BLaER1 treated with 17β-estradiol and CSF1 and Interleukin-3, amounts not matched to agents 10 nM and 100 nM (cell line): Measurements from ENCODE around the gene ZFYVE28.
A peak's percentile ranks its signal among the peaks of the same experiment; 100 is the strongest.

ENCODE experiments used
- H3K27ac ChIP-seq, 11 experiments: shearing (Covaris generic); formaldehyde crosslinking; 2 replicates each; pipeline ENCODE4 v1.8.1; 2022
- H3K27me3 ChIP-seq, 11 experiments: shearing (Covaris generic); formaldehyde crosslinking; 2 replicates each; pipeline ENCODE4 v1.8.1; 2022
- H3K36me3 ChIP-seq, 11 experiments: shearing (Covaris generic); formaldehyde crosslinking; 2 replicates each; pipeline ENCODE4 v1.8.1; 2022
- H3K4me1 ChIP-seq, 10 experiments: shearing (Covaris generic); formaldehyde crosslinking; 2 replicates each; pipeline ENCODE4 v1.8.1; 2022
- H3K4me2 ChIP-seq, 11 experiments: shearing (Covaris generic); formaldehyde crosslinking; 2 replicates each; pipeline ENCODE4 v1.8.1; 2022
- H3K4me3 ChIP-seq, 10 experiments: shearing (Covaris generic); formaldehyde crosslinking; 2 replicates each; pipeline ENCODE4 v1.8.1; 2022
- H3K9ac ChIP-seq, 11 experiments: shearing (Covaris generic); formaldehyde crosslinking; 2 replicates each; pipeline ENCODE4 v1.8.1; 2022
- H3K9me3 ChIP-seq, 11 experiments: shearing (Covaris generic); formaldehyde crosslinking; replicated peaks in 1 of 11; 2 replicates each; pipeline ENCODE4 v1.8.1; 2022
- H4K20me1 ChIP-seq, 11 experiments: shearing (Covaris generic); formaldehyde crosslinking; 2 replicates each; pipeline ENCODE4 v1.8.1; 2022
- Cebpa-rat ChIP-seq, 11 experiments: shearing (Covaris generic); IDR thresholded peaks; 2 replicates each; pipeline ENCODE4 v1.8.1; 2022

Gene ZFYVE28

DNA sequence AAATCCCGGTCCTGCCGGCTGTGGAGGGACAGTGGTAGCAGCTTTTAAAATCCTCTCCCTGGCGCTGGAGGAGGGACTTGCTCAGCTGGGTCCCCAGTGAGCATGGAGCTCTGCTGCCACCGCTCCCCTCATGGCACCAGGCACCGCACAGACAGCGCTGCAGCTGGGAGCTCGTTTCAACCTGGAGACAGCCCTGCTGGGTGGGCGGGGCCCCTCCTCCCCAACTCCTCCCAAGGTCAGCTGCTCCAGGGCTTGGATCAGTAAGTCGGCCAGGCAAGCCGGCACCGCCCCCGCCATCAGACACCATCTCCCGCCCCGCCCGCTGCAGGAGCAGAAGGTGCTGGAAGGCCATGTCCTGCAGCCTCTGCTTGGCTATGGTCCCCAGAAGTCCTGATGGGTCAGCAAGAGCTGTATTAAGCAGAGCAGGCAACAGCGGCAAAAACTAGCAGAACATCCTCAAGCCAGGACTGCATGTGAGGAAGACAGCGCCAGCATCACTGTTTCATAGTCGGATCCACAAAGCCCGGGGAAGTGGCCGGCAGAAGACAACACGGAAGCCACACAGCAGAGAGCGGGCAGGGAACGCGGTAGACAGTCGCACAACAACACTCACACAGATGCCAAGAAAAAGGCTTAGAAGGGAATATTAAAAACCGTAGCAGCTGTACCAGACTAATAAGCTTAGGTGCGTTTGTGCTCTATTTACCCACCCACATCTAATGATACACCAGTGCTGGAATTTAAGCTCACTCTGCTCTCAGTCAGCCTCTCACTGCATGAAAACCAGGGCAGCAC, 16.2 kb downstream of the ZFYVE28 start:
- H3K4me3 ChIP-seq = no peak overlapping the region
- H3K27ac ChIP-seq = no peak overlapping the region
- peak overlapping the region in 2 of 11 experiments; percentile 37 to 44; a peak in 3 of 22 replicates for H3K4me2 ChIP-seq

DNA sequence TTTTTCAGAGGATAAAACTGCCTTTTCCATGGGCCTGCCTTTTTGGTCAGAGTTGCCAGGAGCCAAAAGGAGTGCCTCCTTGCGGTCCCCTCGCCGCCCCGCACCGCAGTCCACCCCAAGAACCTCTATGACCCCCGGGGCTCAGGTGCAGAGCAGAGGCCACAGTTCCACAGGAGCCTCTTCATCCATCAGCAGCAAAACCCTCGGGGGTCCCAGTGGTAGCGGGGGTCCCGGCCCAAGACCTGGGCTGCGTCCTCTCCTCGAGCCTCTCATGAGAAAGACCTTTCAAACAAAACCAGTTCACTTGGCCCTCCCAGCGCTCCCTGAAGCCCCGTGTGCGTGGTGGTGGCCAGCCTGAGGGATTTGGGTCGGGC, 16.8 kb downstream of the ZFYVE28 start:
- Histone ChIP-seq H3K9me3 (peaks cover 0 to 17% (median 5%) of the 10 kb centered on the region in 11 experiments; a peak in 7 of 22 replicates), H3K4me3 (no peak overlapping the region), H4K20me1 (peaks cover 0 to 75% (median 8%) of the 10 kb centered on the region in 11 experiments; a peak in 13 of 22 replicates), H3K4me1 (peaks cover 0 to 12% (median 2%) of the 10 kb centered on the region in 10 experiments; a peak in 4 of 20 replicates), H3K36me3 (no peaks in the 10 kb centered on the region), H3K4me2 (peak overlapping the region in 2 of 11 experiments; percentile 37 to 44; a peak in 2 of 22 replicates), H3K9ac (no peak overlapping the region), H3K27ac (no peak overlapping the region), H3K27me3 (peaks cover 37 to 53% (median 45%) of the 10 kb centered on the region in 11 experiments)
- TF ChIP-seq Cebpa-rat (IDR thresholded peaks at IDR 0.05) = no peak

More for the DNA sequence above, 16.2 kb downstream of the ZFYVE28 start:
- TF ChIP-seq Cebpa-rat (IDR thresholded peaks at IDR 0.05) = no peak
- Histone ChIP-seq H3K4me1 (peaks cover 0 to 12% (median 2%) of the 10 kb centered on the region in 10 experiments; a peak in 4 of 20 replicates), H3K36me3 (no peaks in the 10 kb centered on the region), H4K20me1 (peaks cover 0 to 78% (median 15%) of the 10 kb centered on the region in 11 experiments; a peak in 14 of 22 replicates), H3K9me3 (peaks cover 0 to 17% (median 5%) of the 10 kb centered on the region in 11 experiments; a peak in 7 of 22 replicates), H3K27me3 (peaks cover 37 to 60% (median 47%) of the 10 kb centered on the region in 11 experiments), H3K9ac (no peak overlapping the region)

DNA sequence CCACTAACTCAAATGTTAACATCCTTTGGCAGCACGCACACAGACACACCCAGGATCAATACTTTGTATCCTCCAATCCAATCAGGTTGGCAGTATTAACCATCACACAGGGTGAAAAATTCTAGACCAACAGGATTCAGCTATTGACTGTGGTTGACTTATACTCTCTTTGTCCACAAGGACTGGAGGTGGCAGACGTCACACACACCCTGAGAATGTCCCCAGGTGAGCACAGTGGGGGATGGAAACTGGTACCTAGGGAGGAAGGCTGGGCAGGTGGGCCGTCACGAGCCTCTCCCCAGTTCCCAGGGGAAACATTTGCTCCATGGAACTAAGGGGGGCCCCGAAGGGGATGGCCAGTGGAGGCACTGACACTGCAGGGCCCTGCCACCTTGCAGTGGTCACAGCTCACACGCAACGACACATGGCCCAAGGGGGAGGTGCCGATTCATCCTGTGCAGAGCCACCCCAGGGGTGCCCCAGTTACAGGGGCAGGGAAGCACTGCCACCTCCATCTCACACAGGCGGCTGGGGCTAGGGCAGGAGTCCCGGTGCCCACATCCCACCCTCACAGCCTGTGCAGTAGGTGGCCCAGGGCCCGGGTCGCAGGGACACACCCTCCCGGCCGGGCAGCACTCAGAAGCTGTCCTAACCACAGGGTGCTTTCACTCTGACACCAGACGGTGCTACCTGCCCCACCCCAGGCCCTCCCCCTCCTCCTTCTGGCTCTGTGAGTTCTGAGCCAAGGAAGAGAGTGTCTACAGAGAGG, 17.4 kb downstream of the ZFYVE28 start:
- Histone ChIP-seq H3K9ac (no peak overlapping the region), H3K4me1 (peaks cover 0 to 12% (median 2%) of the 10 kb centered on the region in 10 experiments; a peak in 4 of 20 replicates), H3K27me3 (peaks cover 37 to 50% (median 44%) of the 10 kb centered on the region in 11 experiments), H3K4me3 (no peak overlapping the region), H3K27ac (no peak overlapping the region), H3K36me3 (no peaks in the 10 kb centered on the region), H3K9me3 (peaks cover 0 to 17% (median 5%) of the 10 kb centered on the region in 11 experiments; a peak in 7 of 22 replicates), H3K4me2 (no peak overlapping the region), H4K20me1 (peaks cover 0 to 70% (median 4%) of the 10 kb centered on the region in 11 experiments; a peak in 13 of 22 replicates)
- no peak for TF ChIP-seq Cebpa-rat (IDR thresholded peaks at IDR 0.05)

DNA sequence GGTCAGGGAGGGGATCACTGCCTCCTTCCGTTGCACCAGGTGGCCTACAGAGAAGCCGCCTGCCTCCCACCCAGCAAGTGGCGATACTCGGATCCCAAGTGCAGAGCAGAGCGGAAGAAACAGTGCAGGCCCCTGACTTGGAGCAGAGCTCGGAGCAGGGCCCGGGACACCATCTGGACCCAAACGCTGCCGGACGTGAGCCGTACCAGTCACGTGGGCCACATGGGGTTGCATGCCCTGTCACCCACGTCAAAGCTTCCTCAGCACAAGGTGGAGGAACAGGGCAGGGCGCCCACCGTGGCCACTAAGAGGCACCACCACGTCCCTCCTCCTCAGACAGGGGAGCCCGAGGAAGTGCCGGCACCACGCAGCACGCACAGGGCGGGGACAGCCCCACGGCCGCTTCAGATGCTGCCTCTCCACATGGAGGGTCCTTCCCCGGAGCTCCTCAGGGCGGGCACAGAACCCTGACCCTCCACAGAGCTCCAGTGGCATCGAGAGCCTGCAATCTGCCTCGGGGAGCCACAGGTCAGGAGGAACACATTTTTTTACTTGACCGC, 18.7 kb downstream of the ZFYVE28 start:
- H3K9me3 ChIP-seq = peaks cover 0 to 17% (median 5%) of the 10 kb centered on the region in 11 experiments; a peak in 7 of 22 replicates
- no peaks in the 10 kb centered on the region for H3K36me3 ChIP-seq
- H3K4me1 ChIP-seq = peaks cover 0 to 12% (median 2%) of the 10 kb centered on the region in 10 experiments; a peak in 4 of 20 replicates
- H3K27ac ChIP-seq = no peak overlapping the region
- no peak overlapping the region for H3K4me3 ChIP-seq
- H3K9ac ChIP-seq = no peak overlapping the region
- peaks cover 0 to 73% (median 9%) of the 10 kb centered on the region in 11 experiments; a peak in 14 of 22 replicates for H4K20me1 ChIP-seq
- TF ChIP-seq Cebpa-rat (IDR thresholded peaks at IDR 0.05) = no peak
- no peak overlapping the region for H3K4me2 ChIP-seq
- H3K27me3 ChIP-seq = peaks cover 40 to 57% (median 52%) of the 10 kb centered on the region in 11 experiments

DNA sequence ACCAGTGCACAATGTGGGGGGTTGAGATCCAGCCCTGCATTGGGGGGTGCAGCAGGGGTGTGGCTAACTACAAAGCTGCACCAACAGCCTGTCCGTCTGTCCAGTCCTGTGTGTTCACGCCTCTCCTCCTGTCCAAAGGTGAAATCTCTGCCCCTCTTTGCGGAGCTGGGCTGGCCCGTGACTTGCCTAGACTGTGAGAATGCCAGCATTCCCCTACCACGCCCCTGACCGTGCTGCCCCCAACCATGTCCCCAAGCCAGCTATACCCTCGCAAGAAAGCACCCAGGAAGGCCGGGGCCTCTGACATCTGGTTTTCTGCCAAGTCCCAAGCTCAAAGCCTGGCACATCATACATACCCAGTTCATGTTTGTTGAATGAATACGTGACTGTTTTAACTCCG, 19.2 kb downstream of the ZFYVE28 start:
- Histone ChIP-seq H3K4me2 (no peak overlapping the region), H4K20me1 (peaks cover 0 to 74% (median 11%) of the 10 kb centered on the region in 11 experiments; a peak in 14 of 22 replicates), H3K27ac (no peak overlapping the region), H3K36me3 (no peaks in the 10 kb centered on the region), H3K9ac (no peak overlapping the region), H3K4me1 (peaks cover 0 to 13% (median 2%) of the 10 kb centered on the region in 10 experiments; a peak in 6 of 20 replicates), H3K4me3 (no peak overlapping the region), H3K27me3 (peaks cover 45 to 62% (median 56%) of the 10 kb centered on the region in 11 experiments), H3K9me3 (peaks cover 0 to 17% (median 5%) of the 10 kb centered on the region in 11 experiments; a peak in 7 of 22 replicates)
- no peak for TF ChIP-seq Cebpa-rat (IDR thresholded peaks at IDR 0.05)

DNA sequence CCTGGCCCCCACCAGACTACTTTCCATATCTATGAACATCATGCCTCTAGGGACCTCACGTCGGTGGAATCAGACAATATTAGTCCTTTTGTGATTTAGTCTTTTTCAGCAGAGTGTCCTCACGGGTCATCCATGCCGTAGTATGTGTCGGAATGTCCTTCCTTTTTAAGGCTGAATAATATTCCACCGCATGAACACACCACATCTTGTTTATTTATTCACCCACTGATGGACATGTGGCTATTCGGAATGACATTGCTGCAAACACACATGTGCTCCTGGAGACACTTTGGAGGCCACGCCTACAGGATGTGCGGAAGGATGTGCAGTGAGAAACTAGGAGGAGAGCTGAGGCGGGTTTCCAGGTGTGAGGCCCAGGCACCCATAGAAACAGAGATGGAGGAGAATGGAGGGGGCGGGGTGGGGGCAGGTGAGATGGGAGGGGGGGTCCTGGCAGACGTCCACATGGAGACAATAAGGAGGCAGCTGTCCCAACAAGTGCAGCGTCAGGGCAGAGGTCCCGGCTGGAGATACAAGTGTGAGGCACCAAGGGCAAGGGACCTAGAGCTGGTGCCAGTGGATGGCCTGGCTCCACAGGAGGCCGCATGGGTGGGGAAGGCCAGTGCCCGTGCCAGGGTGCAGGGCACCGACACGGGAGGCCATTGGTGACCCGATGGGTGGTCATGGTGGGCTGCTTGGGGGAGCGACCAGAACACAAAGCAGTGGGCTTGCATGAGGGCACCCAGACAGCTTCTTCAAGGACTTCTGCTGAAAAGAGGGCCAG, 20.7 kb downstream of the ZFYVE28 start:
- Histone ChIP-seq H3K4me2 (no peak overlapping the region), H3K4me1 (peaks cover 9 to 25% (median 13%) of the 10 kb centered on the region in 10 experiments; a peak in 19 of 20 replicates), H3K36me3 (no peaks in the 10 kb centered on the region), H3K9ac (no peak overlapping the region), H3K9me3 (peaks cover 0 to 17% (median 5%) of the 10 kb centered on the region in 11 experiments; a peak in 7 of 22 replicates), H3K4me3 (no peak overlapping the region), H3K27ac (no peak overlapping the region), H3K27me3 (peaks cover 50 to 67% (median 61%) of the 10 kb centered on the region in 11 experiments), H4K20me1 (peaks cover 0 to 75% (median 11%) of the 10 kb centered on the region in 11 experiments; a peak in 15 of 22 replicates)
- no peak for TF ChIP-seq Cebpa-rat (IDR thresholded peaks at IDR 0.05)

DNA sequence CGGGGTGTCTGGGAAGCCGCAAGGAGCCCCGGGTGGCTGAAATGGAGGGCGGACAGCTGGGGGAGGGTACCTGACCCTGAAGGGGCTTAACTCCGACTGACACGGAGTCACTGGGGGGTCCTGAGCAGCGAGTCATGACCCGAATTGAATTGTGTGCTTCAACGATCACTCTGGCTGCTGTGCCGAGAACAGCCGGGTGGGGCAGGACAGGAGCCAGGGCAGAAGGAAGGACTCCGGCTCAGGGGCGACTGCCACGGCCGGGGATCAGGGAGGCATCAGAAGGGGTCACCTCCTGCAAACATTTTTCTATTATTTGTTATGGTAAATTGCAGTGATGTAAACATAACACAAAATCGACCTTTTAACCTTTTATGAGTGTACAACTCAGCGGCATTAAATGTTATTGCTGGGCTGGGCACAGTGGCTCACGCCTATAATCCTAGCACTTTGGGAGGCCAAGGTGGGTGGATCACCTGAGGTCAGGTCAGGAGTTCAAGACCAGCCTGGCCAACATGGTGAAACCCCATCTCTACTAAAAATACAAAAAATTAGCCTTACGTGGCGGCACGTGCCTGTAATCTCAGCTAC, 21.6 kb downstream of the ZFYVE28 start:
- Histone ChIP-seq H3K4me2 (no peak overlapping the region), H3K27me3 (peaks cover 50 to 67% (median 61%) of the 10 kb centered on the region in 11 experiments), H3K4me1 (peaks cover 9 to 16% (median 12%) of the 10 kb centered on the region in 10 experiments; a peak in 19 of 20 replicates), H4K20me1 (peaks cover 0 to 74% (median 7%) of the 10 kb centered on the region in 11 experiments; a peak in 13 of 22 replicates), H3K27ac (no peak overlapping the region), H3K9me3 (peaks cover 0 to 17% (median 5%) of the 10 kb centered on the region in 11 experiments; a peak in 7 of 22 replicates), H3K9ac (no peak overlapping the region), H3K36me3 (no peaks in the 10 kb centered on the region), H3K4me3 (no peak overlapping the region)
- no peak for TF ChIP-seq Cebpa-rat (IDR thresholded peaks at IDR 0.05)
